KOPT-K1 (cell line): ENCODE data around the gene NCR1.
"Not testable (repeated sequence)": the region's sequence is repeated elsewhere in the genome, so short reads cannot be mapped to it uniquely, and the experiment has no call there.

Experiments used
- H3K27ac ChIP-seq: fragments of 200-600 bp; sonication (generic); 2 replicates; pipeline ENCODE4 v1.5.1; 2016; ENCODE audit warnings: antibody characterized with exemption, mild to moderate bottlenecking, low read depth, low read length; ENCODE audit not compliant: poor library complexity, severe bottlenecking
- H3K36me3 ChIP-seq: fragments of 200-600 bp; sonication (generic); 2 replicates; pipeline ENCODE4 v1.5.1; 2017; ENCODE audit warnings: antibody characterized with exemption, mild to moderate bottlenecking, low read length, moderate library complexity; ENCODE audit not compliant: insufficient read depth
- H3K9me3 ChIP-seq: fragments of 200-600 bp; sonication (generic); 2 replicates; pipeline ENCODE4 v1.5.1; 2017; ENCODE audit warnings: antibody characterized with exemption, low read length, mild to moderate bottlenecking; ENCODE audit not compliant: insufficient read depth, poor library complexity, severe bottlenecking

Gene NCR1

GRCh38 chr19:54898685-54899084 lies 7.3 kb upstream of the NCR1 start:
- H3K27ac ChIP-seq, H3K9me3 ChIP-seq, H3K36me3 ChIP-seq: not testable (repeated sequence)

- not testable (repeated sequence) for H3K36me3 ChIP-seq, H3K9me3 ChIP-seq, H3K27ac ChIP-seq
These were observed 6.3 kb upstream of the NCR1 start for GRCh38 chr19:54899646-54900045.

- not testable (repeated sequence) for H3K36me3 ChIP-seq, H3K9me3 ChIP-seq, H3K27ac ChIP-seq
These were observed 4.8 kb upstream of the NCR1 start for GRCh38 chr19:54901153-54901552.

GRCh38 chr19:54902061-54902460 lies 3.9 kb upstream of the NCR1 start:
- H3K27ac ChIP-seq, result no peak overlapping the region
- H3K9me3 ChIP-seq, result no peaks in the 10 kb centered on the region
- H3K36me3 ChIP-seq, result no peaks in the 10 kb centered on the region

- no peak overlapping the region for H3K27ac ChIP-seq
- H3K36me3 ChIP-seq, result no peaks in the 10 kb centered on the region
- H3K9me3 ChIP-seq, result no peaks in the 10 kb centered on the region
These were observed 2.6 kb upstream of the NCR1 start for GRCh38 chr19:54903303-54903702.

- not testable (repeated sequence) for H3K27ac ChIP-seq, H3K9me3 ChIP-seq, H3K36me3 ChIP-seq
These were observed 1.7 kb upstream of the NCR1 start for GRCh38 chr19:54904261-54904660.

- H3K9me3 ChIP-seq, result no peaks in the 10 kb centered on the region
- no peaks in the 10 kb centered on the region for H3K36me3 ChIP-seq
- H3K27ac ChIP-seq, result no peak overlapping the region
These were observed 536 bp upstream of the NCR1 start for GRCh38 chr19:54905421-54905802.

- no peak overlapping the region for H3K27ac ChIP-seq
- no peaks in the 10 kb centered on the region for H3K9me3 ChIP-seq
- no peaks in the 10 kb centered on the region for H3K36me3 ChIP-seq
These were observed 871 bp downstream of the NCR1 start for GRCh38 chr19:54906819-54907218.

GRCh38 chr19:54907899-54908298 lies 2.0 kb downstream of the NCR1 start:
- H3K9me3 ChIP-seq, H3K36me3 ChIP-seq, H3K27ac ChIP-seq: not testable (repeated sequence)

GRCh38 chr19:54916822-54917221 lies 10.9 kb downstream of the NCR1 start:
- Histone ChIP-seq H3K27ac (no peak overlapping the region), H3K9me3 (no peaks in the 10 kb centered on the region), H3K36me3 (no peaks in the 10 kb centered on the region)

- Histone ChIP-seq H3K9me3 (no peaks in the 10 kb centered on the region), H3K27ac (no peak overlapping the region), H3K36me3 (no peaks in the 10 kb centered on the region)
These were observed 12.6 kb downstream of the NCR1 start for GRCh38 chr19:54918499-54918898.

GRCh38 chr19:54919646-54920563 lies 14.0 kb downstream of the NCR1 start:
- H3K27ac ChIP-seq, H3K36me3 ChIP-seq, H3K9me3 ChIP-seq: not testable (repeated sequence)

GRCh38 chr19:54921082-54921481 lies 15.1 kb downstream of the NCR1 start:
- Histone ChIP-seq H3K9me3 (no peaks in the 10 kb centered on the region), H3K36me3 (no peaks in the 10 kb centered on the region), H3K27ac (no peak overlapping the region)

- Histone ChIP-seq H3K36me3 (no peaks in the 10 kb centered on the region), H3K9me3 (peaks cover 8% of the 10 kb centered on the region), H3K27ac (no peak overlapping the region)
These were observed 17.3 kb downstream of the NCR1 start for GRCh38 chr19:54923276-54923675.

- H3K27ac ChIP-seq, result no peak overlapping the region
- peaks cover 16% of the 10 kb centered on the region for H3K9me3 ChIP-seq
- no peaks in the 10 kb centered on the region for H3K36me3 ChIP-seq
These were observed 22.4 kb downstream of the NCR1 start for GRCh38 chr19:54928299-54928698.

- no peaks in the 10 kb centered on the region for H3K36me3 ChIP-seq
- H3K27ac ChIP-seq, result no peak overlapping the region
- no peaks in the 10 kb centered on the region for H3K9me3 ChIP-seq
These were observed 32.0 kb downstream of the NCR1 start for GRCh38 chr19:54937926-54938325.
